Measurements from ENCODE around the gene PRRC2B. TPM values are rescaled to one million over a fixed set of nuclear protein-coding genes. Genes with fewer than 3 reads are reported as not detected.

The PRRC2B gene
- total and polyA plus RNA-seq, 2 of the 13 experiments (the other 11 are each of a cell fraction or from before 2014, with no cell fraction given), result 20.8 to 37.4 TPM

- no TSS peak for BruUV-seq (replicated peaks)
- Histone ChIP-seq H3K9me3 (ENCODE audit: low read length) (no peaks in the 10 kb centered on the region), H3K4me2 (ENCODE audit: low read depth, low read length) (no peak overlapping the region), H3K9ac (ENCODE audit: insufficient read depth, low read depth, low read length) (no peak overlapping the region), H3K79me2 (ENCODE audit: insufficient read depth, low read length) (peaks cover 6% of the 10 kb centered on the region), H3K27me3 (ENCODE audit: control insufficient read depth in 1 of 2, insufficient read depth in 2 of 2, low read length in 2 of 2) (no peaks in the 10 kb centered on the region), H3K27ac (ENCODE audit: extremely low read length, insufficient read depth, low read length) (no peak overlapping the region), H3K4me1 (ENCODE audit: insufficient read depth, low read length) (peaks cover 11% of the 10 kb centered on the region), H4K20me1 (ENCODE audit: insufficient read depth, low read length) (no peaks in the 10 kb centered on the region), H3K4me3 (replicated peaks in 1 of 3; ENCODE audit: insufficient read depth in 1 of 3, low read depth in 2 of 3, low read length in 3 of 3) (no peak overlapping the region), H3K36me3 (replicated peaks in 1 of 2; ENCODE audit: control insufficient read depth in 1 of 2, insufficient read depth in 2 of 2, low read length in 2 of 2) (peaks cover 14 to 36% of the 10 kb centered on the region in 2 experiments; a peak in 4 of 5 replicates), H2AFZ (ENCODE audit: low read length) (no peak overlapping the region)
- intact Hi-C loops (cut with micrococcal nuclease; ENCODE audit: unreplicated experiment) (no loop called here), in situ Hi-C loops (cut with HindIII; ENCODE audit: extremely low pct_ligation_motif_present, low pct_unique_long_range_greater_than_20kb) (no loop called here)
- no peak for ATAC-seq
- DNase-seq (ENCODE audit: low spot score), result no peak
- ChIA-PET CTCF (ENCODE audit: low intra/inter-chr PET ratio, low total read pairs) (no interaction called here), POLR2A (no interaction called here)
- no peak for FAIRE-seq
- no peak for TF ChIP-seq SP140L (CRISPR knock-in tag; IDR thresholded peaks at IDR 0.05; ENCODE audit: borderline replicate concordance)
- 92% methylated on average over 19 of the region's 19 CpGs for WGBS (ENCODE audit: low lambda C conversion rate)
Measured at GRCh38 chr9:131525643-131526565, 132.0 kb downstream of the PRRC2B start.

- H3K79me2 ChIP-seq (ENCODE audit: insufficient read depth, low read length), result peaks cover 6% of the 10 kb centered on the region
- FAIRE-seq (no peak), DNase-seq (ENCODE audit: low spot score) (no peak), ATAC-seq (no peak)
- no peak overlapping the region for H3K4me2 ChIP-seq (ENCODE audit: low read depth, low read length)
- intact Hi-C loops (cut with micrococcal nuclease; ENCODE audit: unreplicated experiment), result no loop called here
- ChIA-PET POLR2A (no interaction called here), CTCF (ENCODE audit: low intra/inter-chr PET ratio, low total read pairs) (no interaction called here)
- no peak overlapping the region for H3K9ac ChIP-seq (ENCODE audit: insufficient read depth, low read depth, low read length)
- BruUV-seq (replicated peaks), result no TSS peak
- no peak overlapping the region for H3K4me3 ChIP-seq (replicated peaks in 1 of 3; ENCODE audit: insufficient read depth in 1 of 3, low read depth in 2 of 3, low read length in 3 of 3)
- in situ Hi-C loops (cut with HindIII; ENCODE audit: extremely low pct_ligation_motif_present, low pct_unique_long_range_greater_than_20kb), result no loop called here
- no peak for TF ChIP-seq ZNF878 (CRISPR knock-in tag; IDR thresholded peaks at IDR 0.05)
- TF ChIP-seq ZMYM3 (CRISPR knock-in tag; IDR thresholded peaks at IDR 0.05), result no peak
- TF ChIP-seq CHD2 (IDR thresholded peaks at IDR 0.05; ENCODE audit: low read depth, low read length), result no peak
- no peak for TF ChIP-seq THAP9 (CRISPR knock-in tag; IDR thresholded peaks at IDR 0.05; ENCODE audit: borderline replicate concordance)
- no peak for TF ChIP-seq ZNF24 (IDR thresholded peaks at IDR 0.05)
- no peak for TF ChIP-seq ZNF121 (CRISPR knock-in tag; IDR thresholded peaks at IDR 0.05)
- no peaks in the 10 kb centered on the region for H3K9me3 ChIP-seq (ENCODE audit: low read length)
- H3K27ac ChIP-seq (ENCODE audit: extremely low read length, insufficient read depth, low read length), result no peak overlapping the region
- no peaks in the 10 kb centered on the region for H4K20me1 ChIP-seq (ENCODE audit: insufficient read depth, low read length)
- WGBS (ENCODE audit: low lambda C conversion rate), result 92% methylated on average over 7 of the region's 7 CpGs
- H3K4me1 ChIP-seq (ENCODE audit: insufficient read depth, low read length), result peaks cover 11% of the 10 kb centered on the region
- H3K36me3 ChIP-seq (replicated peaks in 1 of 2; ENCODE audit: control insufficient read depth in 1 of 2, insufficient read depth in 2 of 2, low read length in 2 of 2), result peaks cover 9 to 30% of the 10 kb centered on the region in 2 experiments; a peak in 4 of 5 replicates
- H3K27me3 ChIP-seq (ENCODE audit: control insufficient read depth in 1 of 2, insufficient read depth in 2 of 2, low read length in 2 of 2), result peaks cover 0 to 4% of the 10 kb centered on the region in 2 experiments; a peak in 1 of 5 replicates
- no peak overlapping the region for H2AFZ ChIP-seq (ENCODE audit: low read length)
Measured at GRCh38 chr9:131528186-131528585, 134.3 kb downstream of the PRRC2B start.
